NCI-H2196 (cell line): Measurements from ENCODE around the gene BTBD9.

Experiments used
- DNase-seq: peaks from one replicate; lab custom pipeline; 2025; ENCODE audit not compliant: unreplicated experiment; lab: John Stamatoyannopoulos, UW

The BTBD9 gene

GRCh38 chr6:38307740-38308139, 332.0 kb downstream of the BTBD9 start:
- DNase-seq = no peak

DNA sequence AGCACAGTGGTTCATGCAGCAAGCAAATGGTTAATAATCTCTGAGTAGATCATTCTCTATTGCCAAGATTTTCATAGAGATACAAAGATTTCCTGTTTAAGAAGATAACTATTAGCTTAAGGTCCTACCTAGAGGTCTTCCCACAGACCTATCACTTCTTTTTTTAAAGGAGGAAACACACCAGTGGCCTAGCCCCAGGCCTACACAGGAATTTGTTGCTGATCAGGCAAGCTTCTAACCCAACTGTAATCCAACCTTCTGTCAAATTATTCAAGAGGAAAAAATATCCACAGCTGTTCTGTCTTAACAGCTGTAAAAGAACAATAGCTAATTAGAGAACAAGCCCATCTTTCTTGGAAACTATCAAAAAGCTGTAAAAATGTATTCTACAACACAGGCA, 332.8 kb downstream of the BTBD9 start:
- no peak for DNase-seq

- DNase-seq = no peak
Observed at GRCh38 chr6:38305995-38306681, 333.6 kb downstream of the BTBD9 start.

DNA sequence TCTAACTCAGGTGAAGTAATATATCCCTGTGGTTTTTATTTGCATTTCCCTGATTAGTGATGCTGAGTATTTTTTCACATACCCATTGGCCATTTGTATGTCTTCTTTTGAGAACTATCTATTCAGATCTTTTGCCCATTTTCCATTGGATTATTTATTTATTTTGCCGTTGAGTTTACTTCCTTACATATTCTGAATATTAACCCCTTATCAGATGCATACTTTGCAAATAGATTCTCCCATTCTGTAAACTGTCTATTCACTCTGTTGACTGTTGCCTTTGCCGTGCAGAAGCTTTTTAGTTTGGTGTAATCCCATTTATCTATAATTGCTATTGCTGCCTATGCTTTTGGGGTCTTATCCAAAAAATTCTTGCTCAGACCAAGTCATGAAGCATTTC, 336.9 kb downstream of the BTBD9 start:
- no peak for DNase-seq

GRCh38 chr6:38302081-38302480, 337.6 kb downstream of the BTBD9 start:
- DNase-seq = no peak

DNA sequence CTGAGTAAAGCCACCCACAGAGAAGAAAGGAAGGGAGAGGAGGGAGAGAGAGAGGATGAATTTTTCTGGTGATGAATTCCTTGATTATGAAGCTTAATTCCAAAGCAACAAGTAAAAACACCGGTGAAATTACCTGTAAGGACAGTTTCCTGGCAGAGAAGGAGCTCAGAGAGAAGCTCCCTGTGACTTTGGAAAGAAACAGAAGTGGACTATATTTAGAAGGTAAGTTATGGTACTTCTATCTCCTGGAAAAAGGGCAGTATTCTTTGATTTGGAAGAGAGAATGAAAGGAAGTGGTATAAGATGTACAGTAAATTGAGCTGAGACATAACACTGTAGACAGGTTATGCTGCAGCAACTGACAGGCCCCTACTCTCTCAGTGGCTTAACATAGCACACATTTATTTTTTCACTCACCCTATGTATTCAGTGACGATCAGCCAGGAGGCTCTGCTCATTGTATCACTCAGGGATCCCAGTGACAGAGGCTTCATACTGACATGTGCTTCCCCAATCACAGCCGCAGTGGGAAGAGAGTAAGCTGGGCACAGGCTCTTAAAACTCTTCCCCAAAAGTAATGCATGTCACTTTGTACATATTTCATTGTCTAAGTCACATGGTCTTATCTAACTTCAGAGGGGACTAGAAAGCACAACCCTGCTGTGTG, 349.5 kb downstream of the BTBD9 start:
- no peak for DNase-seq

- no peak for DNase-seq
Observed at GRCh38 chr6:38287487-38287886, 352.2 kb downstream of the BTBD9 start.

DNA sequence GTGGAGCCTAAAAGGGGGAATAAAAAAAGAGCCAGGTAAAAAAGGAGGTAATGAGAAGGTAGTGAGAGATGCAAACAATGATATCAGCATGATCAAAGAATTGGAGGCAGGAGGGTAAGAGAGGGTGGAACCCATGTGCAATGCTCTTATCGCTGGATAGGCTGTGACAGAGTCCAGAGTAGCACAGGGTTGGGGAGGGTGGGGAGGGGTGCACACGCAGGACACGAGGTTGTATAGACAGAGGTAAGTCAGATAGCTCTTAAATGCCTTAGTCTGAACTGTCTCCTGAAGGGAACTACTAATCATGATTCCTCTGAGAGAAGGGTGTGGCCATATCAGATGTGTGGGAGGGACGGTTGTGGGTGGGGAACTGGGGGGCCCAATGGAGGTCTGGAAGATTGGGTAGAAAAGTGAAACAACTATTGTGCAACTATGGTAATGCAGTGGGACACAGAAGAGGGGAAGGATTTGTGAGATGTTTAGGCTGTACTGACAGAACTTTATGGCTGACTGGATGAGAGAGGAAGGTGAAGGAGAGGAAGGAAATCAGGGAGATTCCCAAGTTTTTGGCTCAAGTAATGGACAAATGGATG, 354.8 kb downstream of the BTBD9 start:
- DNase-seq = no peak

- DNase-seq = no peak
Observed at GRCh38 chr6:38283734-38284362, 355.9 kb downstream of the BTBD9 start.

GRCh38 chr6:38282911-38283310, 356.8 kb downstream of the BTBD9 start:
- DNase-seq = no peak

DNA sequence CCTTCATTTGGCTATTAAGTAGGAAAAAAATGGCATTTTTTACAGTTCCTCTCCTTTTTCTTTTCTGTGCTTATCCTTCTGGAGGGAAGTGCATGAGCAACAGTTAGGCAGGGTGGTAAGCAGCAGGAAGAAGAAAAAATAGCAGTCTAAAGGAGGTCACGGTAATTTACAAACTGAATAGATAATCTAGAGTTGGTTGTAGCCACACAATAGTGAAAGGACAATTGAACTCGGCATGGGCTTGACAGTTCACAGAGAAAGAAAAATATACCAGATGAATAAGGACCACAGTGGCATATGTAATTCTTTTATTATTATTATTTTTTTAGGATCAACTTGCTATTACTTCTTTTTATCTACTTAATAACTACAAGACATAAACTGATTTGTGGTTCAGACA, 358.6 kb downstream of the BTBD9 start:
- DNase-seq = no peak

- no peak for DNase-seq
Observed at GRCh38 chr6:38279963-38280588, 359.7 kb downstream of the BTBD9 start.

DNA sequence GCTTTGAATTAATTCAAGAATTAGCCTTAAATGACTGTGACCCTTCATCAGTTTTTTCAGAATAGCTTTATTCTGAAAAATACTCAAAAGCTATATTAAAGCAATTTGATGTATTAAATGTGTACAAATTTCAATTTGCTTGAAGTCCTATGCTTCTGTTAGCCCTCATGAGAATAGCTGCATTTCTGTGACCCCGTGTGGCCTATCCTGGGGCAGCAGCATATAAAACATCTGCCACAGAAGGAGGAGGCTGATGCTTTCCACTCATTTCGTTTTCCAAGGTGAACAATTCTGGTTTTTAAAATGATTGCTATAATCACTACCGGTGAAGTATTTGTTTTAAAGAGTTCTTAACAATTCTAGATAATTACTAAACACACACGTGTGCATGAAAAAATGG, 360.3 kb downstream of the BTBD9 start:
- DNase-seq = no peak

DNA sequence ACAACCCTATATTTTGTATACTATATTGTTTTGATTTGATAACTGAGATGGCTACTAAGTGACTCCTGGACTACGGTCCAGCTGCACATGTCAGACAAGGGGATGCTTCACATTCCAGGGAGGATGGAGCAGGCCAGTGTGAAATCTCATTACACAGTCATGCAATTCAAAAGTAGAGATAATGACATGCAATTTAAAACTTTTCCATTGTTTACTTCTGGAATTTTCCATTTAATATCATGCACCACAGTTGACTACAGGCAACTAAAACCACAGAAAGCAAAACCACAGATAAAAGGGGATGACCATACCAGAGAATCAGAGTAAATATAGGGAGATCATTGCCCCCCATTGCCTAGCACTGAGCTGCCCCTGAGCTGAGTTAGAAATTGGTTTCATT, 366.4 kb downstream of the BTBD9 start:
- no peak for DNase-seq

DNA sequence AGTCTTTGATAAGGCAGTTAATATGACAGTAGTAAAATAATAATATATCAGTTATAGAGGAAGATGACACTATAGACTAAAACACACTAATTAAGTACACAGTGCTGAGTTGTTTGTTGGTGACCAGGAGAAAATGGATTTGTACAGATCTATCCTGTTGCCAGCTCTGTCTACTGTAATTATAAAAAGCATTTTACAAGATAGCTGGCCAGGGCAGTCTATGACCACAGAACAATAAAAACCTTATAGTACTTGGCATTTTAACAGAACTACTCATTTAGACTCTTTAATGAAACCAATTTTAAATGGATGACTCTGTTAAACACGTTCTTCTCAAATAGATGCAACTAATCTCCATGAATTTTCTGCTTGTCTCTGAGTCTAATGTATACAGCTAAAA, 367.5 kb downstream of the BTBD9 start:
- no peak for DNase-seq

DNA sequence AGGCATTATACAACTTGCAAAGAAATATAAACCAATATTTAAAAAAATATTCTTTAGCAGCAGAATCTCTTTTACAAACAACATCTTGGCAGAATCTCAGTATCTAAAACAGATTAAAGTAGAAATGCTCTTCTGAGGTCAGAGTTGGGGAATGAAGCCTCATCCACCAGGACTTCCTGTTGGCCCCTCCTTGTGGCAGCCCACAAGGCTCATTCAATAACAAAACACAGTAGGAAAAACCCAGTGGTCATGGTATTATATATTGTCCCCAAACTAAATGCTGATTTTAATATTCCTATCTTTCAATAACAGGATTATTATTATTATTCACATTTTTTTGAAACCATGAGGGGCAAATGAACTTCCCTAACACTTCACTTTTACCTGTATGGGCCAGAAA, 368.6 kb downstream of the BTBD9 start:
- no peak for DNase-seq

DNA sequence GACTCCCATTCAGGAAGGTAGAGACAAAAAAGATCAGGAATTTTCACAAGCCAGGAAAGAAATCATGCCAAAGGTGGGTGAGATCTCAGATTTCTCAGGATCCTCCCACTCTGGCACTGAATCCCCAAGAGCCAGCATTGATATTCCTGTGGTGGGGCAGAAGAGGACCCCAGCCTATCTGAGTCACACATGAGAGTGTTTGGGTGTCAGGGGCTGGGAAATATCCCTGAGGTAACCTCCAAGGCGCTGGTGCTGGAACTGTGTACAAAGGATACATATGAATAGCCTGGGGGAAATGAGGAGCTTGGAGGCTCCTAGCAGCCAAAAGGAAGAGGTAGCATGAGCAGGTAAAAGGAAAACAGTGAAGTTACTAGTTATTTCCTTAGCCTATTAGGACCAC, 369.4 kb downstream of the BTBD9 start:
- no peak for DNase-seq

DNA sequence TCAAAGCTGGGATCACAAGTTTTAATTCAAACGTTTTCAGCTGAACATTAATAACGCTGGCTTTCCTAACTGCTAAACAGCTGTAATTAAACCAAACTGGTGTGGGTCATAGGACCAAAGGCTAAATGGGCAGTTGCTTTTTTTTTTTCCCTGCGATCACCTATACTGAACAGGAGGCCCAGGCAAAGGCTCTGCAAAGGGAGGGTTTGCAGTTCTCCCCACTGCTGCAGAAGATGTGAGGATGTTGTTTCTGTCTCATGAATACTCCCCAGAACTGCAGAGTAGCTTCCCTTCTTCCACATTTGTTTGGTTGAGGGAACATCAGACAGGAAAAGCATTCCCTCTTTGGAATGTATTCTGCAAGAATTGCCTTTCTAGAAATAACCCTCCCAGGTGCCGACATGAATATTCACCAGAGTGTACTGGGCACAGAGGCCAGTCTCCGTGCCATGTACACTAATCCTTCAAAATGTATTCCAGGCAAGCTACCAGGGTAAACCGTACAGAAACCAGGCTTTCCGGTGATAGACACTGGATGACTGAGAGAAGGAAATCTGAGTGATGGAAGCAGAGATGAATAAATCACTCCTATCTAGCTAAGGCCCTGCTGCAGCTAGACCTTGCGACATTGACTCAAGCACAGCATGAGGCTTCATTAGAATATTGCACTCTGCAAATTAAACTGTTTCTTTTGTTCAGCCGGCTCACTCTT, 370.1 kb downstream of the BTBD9 start:
- DNase-seq = no peak

DNA sequence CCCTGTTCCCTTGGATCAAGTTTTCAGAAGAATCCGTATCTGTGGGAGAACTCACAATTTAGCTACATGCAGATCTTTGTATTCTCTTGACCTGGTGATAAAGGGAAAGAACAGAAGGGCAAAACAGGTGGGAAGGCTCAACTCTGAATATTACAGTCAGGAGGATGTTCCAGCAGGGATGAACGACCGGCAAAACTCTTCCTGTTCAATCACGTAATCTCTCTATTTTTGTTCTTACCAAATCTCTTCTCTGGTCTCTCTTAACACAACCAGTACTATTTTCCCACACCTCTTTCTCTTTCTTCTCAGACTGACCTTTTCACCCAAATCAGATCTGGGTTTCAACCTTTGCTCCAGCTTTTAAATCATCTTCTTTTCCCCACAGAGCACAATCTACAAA, 371.4 kb downstream of the BTBD9 start:
- no peak for DNase-seq

DNA sequence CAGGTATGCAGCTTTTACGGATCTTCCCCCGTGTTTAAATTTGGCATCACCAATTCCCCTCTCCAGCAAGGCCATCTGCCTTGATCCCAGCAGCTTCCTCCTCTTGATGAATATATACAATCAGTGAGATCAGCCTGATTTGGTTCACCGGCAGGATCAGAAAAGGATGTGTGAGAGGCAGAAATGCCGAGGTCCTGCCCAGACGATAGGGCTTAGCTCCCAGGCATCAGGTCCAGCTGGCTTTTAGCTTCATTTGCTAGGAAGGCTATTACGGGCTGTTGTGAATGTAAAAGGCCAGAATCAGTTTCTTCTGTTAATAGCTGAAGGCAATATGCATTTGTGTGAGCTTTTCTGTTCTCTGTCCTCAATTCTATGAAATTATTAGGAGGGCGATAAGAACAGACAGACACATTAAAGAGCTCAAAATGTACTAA, 372.8 kb downstream of the BTBD9 start:
- no peak for DNase-seq

- DNase-seq = no peak
Observed at GRCh38 chr6:38264605-38265004, 375.1 kb downstream of the BTBD9 start.
